ENCODE measurements around the gene MAGEB3.
"Not testable (repeated sequence)": the region's sequence is repeated elsewhere in the genome, so short reads cannot be mapped to it uniquely, and the experiment has no call there.

The MAGEB3 gene, protein sequence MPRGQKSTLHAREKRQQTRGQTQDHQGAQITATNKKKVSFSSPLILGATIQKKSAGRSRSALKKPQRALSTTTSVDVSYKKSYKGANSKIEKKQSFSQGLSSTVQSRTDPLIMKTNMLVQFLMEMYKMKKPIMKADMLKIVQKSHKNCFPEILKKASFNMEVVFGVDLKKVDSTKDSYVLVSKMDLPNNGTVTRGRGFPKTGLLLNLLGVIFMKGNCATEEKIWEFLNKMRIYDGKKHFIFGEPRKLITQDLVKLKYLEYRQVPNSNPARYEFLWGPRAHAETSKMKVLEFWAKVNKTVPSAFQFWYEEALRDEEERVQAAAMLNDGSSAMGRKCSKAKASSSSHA

DNA sequence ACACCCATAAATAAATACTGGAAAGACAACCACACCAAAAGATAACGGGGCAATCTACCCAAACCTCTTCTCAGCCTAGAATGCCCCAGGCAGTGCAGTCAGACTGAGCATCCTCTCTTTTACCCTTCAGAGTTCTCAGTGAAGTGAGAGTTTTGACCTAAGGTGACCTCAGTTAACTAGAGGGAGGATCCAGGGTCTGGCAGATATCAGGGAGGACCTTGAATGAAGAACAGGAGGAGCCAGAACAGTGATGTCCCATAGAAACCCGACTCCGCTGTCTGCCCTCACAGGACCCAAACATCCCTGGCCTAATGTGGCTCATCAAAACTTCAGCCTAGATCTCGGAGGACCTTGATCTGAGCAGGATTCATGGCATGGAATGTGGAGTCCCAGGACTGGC, at the start of gene MAGEB3:
MAGEB3 (plus strand) TSS at position 263 of the 400 bp plus-strand sequence. CDS start 5,268 bp downstream, outside the sequence.
- no peak for DNase-seq (ENCODE audit: low read depth in 2 of 2)

DNA sequence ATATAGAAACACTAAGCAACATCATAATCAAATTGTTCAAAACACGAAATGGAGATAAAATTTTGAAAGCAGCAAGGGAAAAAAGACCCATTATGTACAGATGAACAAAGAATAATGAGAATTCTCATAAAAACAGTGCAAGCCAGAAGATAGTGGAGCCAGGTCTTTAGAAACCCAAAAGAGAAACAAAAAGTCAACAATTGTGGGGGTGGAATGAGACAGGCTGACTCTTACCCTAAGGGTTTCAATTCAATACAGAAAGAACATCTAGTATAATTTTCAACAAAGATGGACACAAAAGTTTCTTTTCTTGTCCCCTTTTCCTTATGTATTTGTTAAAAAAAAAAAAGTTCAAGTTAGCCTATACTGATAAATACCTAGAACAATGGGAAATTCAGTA, 49.1 kb upstream of the MAGEB3 start:
- no peak for DNase-seq (ENCODE audit: low read depth in 2 of 2)

DNA sequence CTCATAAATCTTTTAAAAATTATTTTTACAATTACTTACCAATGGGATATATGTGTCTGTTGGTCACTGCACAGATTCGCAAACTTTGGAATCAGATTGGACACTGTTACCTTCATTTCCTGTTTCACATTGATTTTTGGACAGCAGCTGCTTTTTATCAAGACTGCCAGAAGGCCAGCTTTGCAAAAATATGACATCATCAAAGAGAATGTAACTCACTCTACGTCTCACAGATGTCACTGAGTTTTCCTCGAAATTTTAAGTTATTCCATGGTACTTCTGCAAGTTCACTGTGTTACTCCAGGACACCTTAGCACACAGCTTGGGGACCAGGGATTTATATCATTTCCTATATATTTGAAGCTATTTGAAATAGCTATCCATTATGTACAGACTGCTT, 46.9 kb upstream of the MAGEB3 start:
- no peak for DNase-seq (ENCODE audit: low read depth in 2 of 2)

DNA sequence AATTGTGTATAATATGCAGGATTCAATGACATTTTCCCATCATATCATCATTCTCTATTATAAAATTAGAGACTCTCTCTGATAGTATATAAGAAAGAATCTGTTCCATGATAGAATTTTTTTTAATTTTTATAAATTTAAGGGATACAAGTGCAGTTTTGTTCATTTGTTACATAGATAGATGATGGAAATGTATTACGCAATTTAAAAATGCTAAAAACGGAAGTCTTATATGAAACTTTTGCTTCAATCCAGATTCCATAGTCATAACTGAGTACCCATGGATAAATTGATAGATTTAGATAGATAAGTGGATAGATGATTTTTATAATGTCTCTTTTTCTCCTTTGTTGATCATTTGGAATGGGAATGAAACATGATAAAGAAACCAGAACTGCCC, 40.0 kb upstream of the MAGEB3 start:
- no peak for DNase-seq (ENCODE audit: low read depth in 2 of 2)

DNA sequence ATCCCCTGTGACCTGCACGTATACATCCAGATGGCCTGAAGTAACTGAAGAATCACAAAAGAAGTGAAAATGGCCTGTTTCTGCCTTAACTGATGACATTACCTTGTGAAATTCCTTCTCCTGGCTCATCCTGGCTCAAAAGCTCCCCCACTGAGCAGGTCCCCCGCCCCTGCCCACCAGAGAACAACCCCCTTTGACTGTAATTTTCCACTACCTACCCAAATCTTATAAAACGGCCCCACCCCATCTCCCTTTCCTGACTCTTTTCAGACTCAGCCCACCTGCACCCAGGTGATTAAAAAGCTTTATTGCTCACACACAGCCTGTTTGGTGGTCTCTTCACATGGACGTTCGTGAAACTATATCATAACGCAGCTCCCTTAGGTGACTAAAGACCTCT, 36.5 kb upstream of the MAGEB3 start:
- not testable (repeated sequence) for DNase-seq (ENCODE audit: low read depth in 2 of 2)

DNA sequence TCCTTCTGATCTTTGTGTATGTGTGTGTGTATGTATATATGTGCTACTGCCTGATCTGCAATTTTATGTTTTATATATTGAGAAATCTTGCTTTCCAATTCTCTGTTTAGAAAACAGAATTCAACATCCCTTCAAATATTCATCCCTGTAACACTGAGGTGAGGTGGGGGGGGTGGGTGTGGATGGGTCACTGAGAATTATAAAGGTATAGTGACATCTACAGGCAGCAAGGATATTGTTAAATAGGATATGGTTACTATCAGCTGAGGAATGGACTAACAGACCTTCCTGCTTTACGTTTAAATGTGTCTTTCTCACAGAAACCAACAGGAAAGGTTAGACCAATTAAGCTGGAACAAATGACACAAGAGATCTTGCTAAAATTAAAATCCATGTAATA, 34.1 kb upstream of the MAGEB3 start:
- no peak for DNase-seq (ENCODE audit: low read depth in 2 of 2)

DNA sequence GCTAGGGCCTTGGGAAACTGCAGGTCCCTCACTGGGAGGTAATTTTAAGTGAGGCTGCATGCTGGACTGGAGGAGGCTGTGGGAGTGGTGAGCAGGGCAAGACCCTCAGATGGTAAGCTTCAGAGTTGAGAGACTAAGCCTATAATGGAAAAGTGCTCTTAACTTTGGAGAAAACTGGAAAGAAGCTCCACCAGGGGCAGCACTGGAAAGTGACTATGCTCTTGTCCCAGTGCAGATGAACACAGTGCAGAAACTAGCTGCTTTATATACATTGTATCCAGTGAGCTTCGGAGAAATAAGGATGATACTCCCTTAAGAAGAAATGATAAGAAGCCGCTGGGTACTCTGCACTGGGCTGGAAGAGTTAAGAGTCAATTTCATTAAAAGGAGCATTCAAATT, 18.3 kb upstream of the MAGEB3 start:
- no peak for DNase-seq (ENCODE audit: low read depth in 2 of 2)

DNA sequence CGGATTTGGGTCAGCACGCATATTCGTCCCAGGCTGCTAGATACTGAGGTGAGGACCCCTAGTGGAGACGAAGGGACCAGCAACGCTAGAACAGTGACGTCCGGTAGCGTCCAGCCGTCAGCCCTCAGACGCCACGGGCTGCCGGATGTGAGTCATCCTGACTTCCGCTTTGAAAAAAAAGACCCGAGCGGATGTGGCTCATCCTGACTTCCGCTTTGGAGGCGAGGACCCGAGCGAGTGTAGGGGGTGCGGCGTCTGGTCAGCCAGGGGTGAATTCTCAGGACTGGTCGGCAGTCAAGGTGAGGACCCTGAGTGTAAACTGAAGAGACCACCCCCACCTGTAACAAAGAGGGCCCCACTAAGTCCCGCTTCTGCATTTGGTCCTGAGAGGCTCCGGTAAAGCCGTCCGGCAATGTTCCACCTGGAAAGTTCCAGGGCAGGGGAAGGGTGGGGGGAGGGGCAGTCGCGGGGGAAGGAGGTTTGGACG, 15.1 kb upstream of the MAGEB3 start, which contains the start of gene MAGEB2:
MAGEB2 (plus strand) TSS at position 207 of the 487 bp plus-strand sequence. CDS start 3,018 bp downstream, outside the sequence.
- no peak for DNase-seq (ENCODE audit: low read depth in 2 of 2)

DNA sequence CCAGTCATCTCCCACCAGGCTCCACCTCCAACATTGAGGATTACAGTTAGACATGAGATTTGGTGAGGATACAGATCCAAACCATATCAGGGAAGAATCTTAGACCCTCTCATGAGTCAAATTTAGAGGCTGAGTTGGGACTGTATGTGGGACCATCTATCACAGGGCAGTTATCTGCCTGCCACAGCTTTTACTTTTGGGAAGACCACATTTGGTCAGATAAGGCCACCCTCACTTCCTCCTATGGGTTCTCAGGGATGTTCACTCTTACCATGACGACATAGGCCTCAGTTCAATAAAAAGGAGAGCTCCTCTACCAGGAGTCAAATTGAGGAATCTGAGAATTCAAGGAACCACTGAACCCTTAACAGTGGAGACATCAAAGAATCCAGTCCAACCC, 13.0 kb upstream of the MAGEB3 start:
- DNase-seq (ENCODE audit: low read depth in 2 of 2) = no peak

DNA sequence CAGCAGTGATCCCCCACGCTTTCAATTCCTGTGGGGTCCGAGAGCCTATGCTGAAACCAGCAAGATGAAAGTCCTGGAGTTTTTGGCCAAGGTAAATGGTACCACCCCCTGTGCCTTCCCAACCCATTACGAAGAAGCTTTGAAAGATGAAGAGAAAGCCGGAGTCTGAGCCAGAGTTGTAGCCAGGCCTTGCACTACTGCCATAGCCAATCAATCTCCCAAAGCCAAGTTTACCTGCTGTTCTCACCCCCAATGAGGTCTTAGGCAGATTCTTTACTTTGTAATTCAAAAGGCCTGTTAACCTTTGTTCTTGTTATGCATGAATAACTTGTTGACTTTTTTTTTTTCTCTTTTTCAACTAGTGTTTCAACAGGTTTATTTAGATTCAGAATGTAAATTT, 11.1 kb upstream of the MAGEB3 start:
- DNase-seq (ENCODE audit: low read depth in 2 of 2) = no peak

DNA sequence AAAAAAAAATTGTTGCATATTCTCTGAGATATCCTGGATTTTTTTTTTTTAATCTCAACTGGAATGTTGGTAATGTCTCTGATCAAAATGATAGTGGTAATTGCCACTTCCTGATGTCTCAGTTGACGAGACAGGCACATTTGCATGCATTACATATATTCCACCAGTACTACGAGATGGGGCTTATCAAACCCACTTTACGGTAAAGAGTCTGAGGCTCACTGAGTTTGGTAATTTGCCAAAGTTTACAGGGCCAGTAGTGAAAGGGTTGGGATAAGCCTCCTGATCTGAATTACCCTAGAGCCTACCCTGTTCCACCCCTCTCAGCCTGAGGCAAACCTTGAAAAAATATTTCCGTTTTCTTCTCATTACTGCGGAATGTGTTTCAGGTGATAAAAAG, 9.8 kb upstream of the MAGEB3 start:
- no peak for DNase-seq (ENCODE audit: low read depth in 2 of 2)

DNA sequence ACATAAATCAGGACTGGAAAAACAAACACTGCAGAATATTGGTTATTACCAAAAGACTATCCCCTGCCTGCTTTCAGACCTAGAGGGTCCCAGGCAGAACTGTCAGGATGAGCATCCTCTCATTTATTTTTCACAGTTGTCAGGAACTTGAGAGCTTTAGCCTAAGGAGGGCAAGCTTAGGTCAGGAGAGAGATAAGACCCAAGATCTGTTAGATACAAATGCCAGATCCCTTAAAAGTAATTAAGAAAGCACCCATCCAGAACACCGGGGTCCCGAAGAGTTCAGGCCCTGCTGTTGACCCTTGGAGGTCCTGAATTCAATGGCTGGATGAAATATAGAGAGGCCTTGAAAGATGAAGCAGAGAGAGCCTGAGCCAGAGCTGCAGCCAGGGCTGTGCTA, 5.9 kb upstream of the MAGEB3 start:
- DNase-seq (ENCODE audit: low read depth in 2 of 2) = no peak

DNA sequence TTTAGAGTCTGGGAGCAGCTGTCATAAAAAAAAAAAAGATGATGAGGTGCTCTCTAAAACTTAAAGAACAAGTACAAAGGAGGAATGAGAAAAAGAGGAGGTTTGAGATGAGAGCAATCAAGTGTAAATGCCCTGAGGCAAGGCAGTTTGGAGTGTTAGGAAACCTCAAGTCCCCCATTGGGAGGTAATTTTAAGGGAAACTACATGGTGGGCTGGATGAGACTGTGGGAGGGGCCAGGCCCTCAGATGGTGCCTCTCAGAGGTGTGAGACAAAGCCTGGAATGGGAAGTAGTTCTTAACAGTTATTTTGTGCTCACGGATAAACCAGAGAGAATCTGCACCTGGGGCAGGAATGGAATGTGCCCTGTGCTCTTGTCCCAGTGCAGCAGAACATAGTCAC, 1.9 kb upstream of the MAGEB3 start:
- no peak for DNase-seq (ENCODE audit: low read depth in 2 of 2)

DNA sequence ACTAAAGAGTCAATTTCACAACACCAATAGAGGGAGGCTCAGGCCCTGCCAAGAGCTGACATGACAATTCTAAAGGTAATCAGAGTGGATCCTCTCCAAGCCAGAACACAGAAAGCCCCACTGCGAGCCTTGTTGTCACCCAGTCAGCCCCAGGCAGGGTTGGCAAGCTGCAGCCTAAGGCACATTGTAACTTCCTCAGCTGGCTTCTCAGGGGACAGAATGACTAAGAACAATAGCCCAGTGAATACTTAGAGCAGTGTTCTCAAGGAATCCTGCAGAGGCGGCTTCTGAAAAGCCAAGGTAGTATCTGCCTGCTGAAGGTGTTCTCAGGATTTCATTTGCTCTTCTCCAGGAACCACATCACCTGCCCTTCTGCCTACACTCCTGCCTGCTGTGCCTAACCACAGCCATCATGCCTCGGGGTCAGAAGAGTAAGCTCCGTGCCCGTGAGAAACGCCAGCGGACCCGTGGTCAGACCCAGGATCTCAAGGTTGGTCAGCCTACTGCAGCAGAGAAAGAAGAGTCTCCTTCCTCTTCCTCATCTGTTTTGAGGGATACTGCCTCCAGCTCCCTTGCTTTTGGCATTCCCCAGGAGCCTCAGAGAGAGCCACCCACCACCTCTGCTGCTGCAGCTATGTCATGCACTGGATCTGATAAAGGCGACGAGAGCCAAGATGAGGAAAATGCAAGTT, 11.4 kb downstream of the MAGEB3 start, which contains the start of gene MAGEB4:
MAGEB4 (plus strand) TSS at position 277 of the 692 bp plus-strand sequence; CDS start at position 413, 136 bp downstream.
- no peak for DNase-seq (ENCODE audit: low read depth in 2 of 2)

DNA sequence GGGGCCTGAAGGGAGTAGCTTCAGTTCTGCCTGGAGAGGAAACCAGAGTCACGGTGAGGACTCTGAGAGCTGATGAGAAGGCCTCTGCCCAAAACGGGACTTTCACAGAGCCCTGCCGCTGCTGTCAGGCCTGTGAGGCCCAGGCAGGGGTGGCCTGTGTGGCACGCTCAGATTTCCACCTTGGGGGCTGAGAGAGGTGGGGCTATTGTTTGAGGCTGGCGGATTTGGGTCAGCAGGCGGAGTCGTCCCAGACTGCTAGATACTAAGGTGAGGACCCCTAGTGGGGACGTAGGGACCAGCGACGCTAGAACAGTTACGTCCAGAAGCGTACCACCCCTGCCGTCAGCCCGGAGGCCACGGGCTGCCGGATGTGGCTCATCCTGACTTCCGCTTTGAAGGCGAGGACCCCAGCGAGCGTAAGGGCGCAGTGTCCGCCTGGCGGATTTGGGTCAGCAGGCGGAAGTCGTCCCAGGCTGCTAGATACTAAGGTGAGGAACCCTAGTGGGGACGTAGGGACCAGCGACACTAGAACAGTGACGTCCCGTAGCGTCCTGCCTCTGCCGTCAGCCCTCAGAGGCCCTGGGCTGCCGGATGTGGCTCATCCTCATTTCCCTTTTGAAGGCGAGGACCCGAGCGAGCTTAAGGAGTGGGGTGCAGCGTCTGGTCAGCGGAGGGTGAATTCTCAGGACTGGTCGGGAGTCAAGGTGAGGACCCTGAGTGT, 16.5 kb downstream of the MAGEB3 start, which contains the start of gene MAGEB1:
MAGEB1 (plus strand) TSS at position 378 of the 721 bp plus-strand sequence. CDS start 3,348 bp downstream, outside the sequence.
- no peak for DNase-seq (ENCODE audit: low read depth in 2 of 2)

DNA sequence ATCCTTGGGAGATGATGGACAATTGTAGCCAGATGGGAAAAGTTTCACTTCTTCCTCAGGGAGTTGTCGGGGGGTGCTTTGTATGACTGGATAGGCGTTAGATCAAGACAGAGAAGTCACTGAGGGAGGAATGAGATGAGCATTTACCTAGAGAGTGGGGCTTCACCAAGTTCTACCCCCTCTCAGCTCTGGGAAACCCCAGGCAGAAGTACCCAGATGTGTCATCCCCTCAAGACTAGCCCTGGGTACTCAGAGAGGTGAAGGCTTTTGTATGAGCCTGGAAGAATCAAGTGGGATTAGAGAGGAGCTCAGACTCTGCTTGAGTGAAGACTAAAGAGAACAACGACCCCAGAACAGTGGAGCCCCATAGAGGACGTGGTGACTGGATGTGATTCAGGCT, 18.4 kb downstream of the MAGEB3 start:
- DNase-seq (ENCODE audit: low read depth in 2 of 2) = no peak

DNA sequence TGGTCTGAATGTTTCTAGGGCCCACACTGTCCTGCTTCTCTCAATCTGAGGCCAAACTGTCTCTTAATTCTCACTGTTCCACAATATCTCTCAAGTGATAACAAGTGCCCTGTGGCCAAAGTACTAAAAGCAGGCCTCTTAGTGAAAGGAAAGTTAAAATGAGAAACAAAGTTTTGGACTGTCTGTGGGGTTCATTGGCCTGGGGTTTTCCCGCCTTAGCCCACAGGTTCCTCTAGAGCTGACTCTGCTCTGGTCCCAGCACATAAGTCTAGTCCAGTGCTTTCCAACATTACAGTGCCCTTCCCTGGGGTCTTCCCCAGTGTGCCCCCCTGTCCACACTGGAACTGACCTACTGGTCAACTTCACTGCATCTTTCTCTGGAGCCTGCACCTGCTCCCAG, 22.8 kb downstream of the MAGEB3 start:
- no peak for DNase-seq (ENCODE audit: low read depth in 2 of 2)

DNA sequence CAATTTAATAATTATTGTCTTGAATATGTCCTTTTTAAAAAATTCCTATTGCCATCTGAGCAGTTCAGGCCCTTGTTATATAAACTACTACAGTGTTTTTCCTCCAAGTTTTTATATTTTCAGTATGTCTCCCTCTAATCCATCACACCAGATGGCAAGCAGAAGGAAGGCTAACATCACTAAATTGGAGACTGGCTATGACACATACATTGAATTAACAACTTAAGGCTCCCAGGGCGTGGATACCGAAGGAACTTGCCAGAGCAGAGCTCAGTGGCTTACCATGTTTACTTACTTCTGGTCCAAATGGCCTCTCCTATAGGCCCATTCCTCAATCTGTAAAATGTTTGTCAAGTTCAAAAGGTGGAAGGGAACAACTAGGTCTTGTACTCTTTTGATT, 29.5 kb downstream of the MAGEB3 start:
- DNase-seq (ENCODE audit: low read depth in 2 of 2) = no peak

DNA sequence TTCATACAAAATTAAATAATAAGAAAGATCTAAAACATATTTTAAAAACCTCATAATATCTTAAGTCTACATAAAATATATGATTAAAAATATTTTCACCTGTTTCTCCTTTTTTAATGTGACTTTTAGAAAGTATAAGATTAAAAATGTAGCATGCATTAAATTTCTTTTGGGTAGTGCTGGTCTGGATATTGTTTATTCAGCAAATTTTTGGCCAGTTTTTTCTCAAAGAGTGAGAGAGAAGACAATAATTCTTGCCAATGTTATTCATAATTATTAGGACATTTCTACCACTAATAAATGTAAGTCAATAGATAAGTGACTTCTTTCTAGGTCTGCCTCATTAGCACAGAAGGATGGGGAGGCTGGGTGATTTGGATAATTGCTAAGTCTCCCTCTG, 30.6 kb downstream of the MAGEB3 start:
- DNase-seq (ENCODE audit: low read depth in 2 of 2) = no peak

DNA sequence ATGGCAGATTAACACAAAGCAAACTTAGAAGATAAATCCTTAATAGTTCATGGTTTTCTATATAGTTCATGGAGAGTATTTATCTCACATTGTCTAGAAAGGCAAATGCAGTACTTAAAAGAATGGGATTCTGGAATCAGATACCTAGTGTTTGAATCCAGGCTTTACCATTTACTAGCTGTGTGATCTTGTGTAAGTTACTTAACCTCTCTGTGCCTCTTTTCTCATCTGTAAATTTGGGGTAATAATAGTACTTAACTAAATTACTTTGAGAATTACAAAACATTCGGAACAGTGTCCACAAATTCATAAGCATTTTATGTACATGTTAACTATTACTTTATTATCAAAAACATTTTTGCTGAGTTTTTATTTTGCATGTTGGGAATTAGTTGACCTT, 32.3 kb downstream of the MAGEB3 start:
- no peak for DNase-seq (ENCODE audit: low read depth in 2 of 2)

DNA sequence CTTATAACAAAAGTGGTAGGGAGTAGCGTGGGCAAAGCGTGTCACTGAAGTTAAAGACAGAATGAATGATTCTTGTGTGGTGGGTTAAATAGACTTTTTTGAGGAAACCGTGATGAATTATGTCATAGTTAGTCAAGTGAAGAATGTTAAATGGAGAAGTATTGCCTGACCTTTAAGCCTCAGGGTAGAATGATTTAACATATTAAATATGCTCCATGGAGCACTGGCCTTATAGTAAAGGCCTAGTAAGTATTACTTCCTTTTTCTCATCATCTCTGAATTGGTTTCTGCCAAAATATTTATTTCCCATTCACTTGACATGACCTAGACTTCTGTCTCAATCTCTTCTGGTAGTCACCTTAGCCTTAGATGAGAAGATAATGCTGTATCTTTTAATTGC, 40.2 kb downstream of the MAGEB3 start:
- DNase-seq (ENCODE audit: low read depth in 2 of 2) = no peak

DNA sequence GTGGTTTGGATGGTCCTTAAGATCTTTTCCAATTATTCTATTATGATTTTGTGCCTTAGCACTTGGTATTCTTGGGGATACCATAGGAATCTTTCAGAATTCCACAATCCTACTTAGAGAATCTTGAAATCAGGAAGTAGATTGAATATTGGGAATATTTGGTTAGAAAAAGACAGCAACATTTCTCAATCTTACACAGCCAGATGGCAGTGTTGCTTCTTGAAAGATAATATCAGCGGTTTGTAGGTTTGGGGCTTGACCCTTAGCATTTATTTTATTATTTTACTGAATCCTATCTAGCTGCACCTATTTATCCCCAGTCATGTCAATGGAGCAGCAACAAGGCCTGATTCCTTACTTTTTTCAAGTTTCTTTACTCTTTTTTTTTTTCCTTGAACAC, 45.0 kb downstream of the MAGEB3 start:
- DNase-seq (ENCODE audit: low read depth in 2 of 2) = no peak
